KMS-11 (cell line): Measurements from ENCODE around the gene PET117.

Experiments
- H2AFZ ChIP-seq: fragments of 200-600 bp; sonication (generic); 2 replicates; pipeline ENCODE4 v1.6.1; 2016; ENCODE audit warnings: antibody characterized with exemption, mixed run types, low read depth
- H3K27ac ChIP-seq: fragments of 200-600 bp; sonication (generic); 2 replicates; pipeline ENCODE4 v1.6.1; 2016; ENCODE audit warnings: mild to moderate bottlenecking, mixed run types
- H3K27me3 ChIP-seq: fragments of 200-600 bp; sonication (generic); 2 replicates; pipeline ENCODE4 v1.6.1; 2017; ENCODE audit warnings: mild to moderate bottlenecking, low read depth, mixed run types, moderate library complexity; ENCODE audit not compliant: insufficient read depth
- H3K36me3 ChIP-seq: fragments of 200-600 bp; sonication (generic); 2 replicates; pipeline ENCODE4 v1.6.1; 2017; ENCODE audit warnings: mild to moderate bottlenecking, mixed run types; ENCODE audit not compliant: insufficient read depth
- H3K4me1 ChIP-seq: fragments of 200-600 bp; sonication (generic); 2 replicates; pipeline ENCODE4 v1.6.1; 2016; ENCODE audit warnings: mild to moderate bottlenecking, low read depth, mixed run types; ENCODE audit not compliant: poor library complexity, severe bottlenecking
- H3K4me2 ChIP-seq: fragments of 200-600 bp; sonication (generic); 2 replicates; pipeline ENCODE4 v1.7.0; 2016; ENCODE audit warnings: mild to moderate bottlenecking, mixed run types
- H3K4me3 ChIP-seq: fragments of 200-600 bp; sonication (generic); IDR thresholded peaks from 2 replicates; pipeline ENCODE4 v1.6.1; 2017; ENCODE audit warnings: low read depth, low read length, mixed read lengths; ENCODE audit not compliant: insufficient read depth
- H3K79me2 ChIP-seq: fragments of 200-600 bp; sonication (generic); 2 replicates; pipeline ENCODE4 v1.6.1; 2016; ENCODE audit warnings: low read depth, mixed run types; ENCODE audit not compliant: insufficient read depth
- H3K9ac ChIP-seq: fragments of 200-600 bp; sonication (generic); 2 replicates; pipeline ENCODE4 v1.6.1; 2016; ENCODE audit warnings: mild to moderate bottlenecking, mixed run types
- H4K20me1 ChIP-seq: fragments of 200-600 bp; sonication (generic); 2 replicates; pipeline ENCODE4 v1.6.1; 2016; ENCODE audit warnings: mild to moderate bottlenecking, mixed run types; ENCODE audit not compliant: insufficient read depth
- TF ChIP-seq, protein P1 (sequence below): fragments of 200-600 bp; sonication (generic); conservative IDR thresholded peaks from 2 replicates; pipeline ENCODE4 v1.6.1; 2017; ENCODE audit warnings: low read depth, mild to moderate bottlenecking, antibody characterized with exemption, low read length, moderate library complexity, mixed read lengths

The PET117 gene

DNA sequence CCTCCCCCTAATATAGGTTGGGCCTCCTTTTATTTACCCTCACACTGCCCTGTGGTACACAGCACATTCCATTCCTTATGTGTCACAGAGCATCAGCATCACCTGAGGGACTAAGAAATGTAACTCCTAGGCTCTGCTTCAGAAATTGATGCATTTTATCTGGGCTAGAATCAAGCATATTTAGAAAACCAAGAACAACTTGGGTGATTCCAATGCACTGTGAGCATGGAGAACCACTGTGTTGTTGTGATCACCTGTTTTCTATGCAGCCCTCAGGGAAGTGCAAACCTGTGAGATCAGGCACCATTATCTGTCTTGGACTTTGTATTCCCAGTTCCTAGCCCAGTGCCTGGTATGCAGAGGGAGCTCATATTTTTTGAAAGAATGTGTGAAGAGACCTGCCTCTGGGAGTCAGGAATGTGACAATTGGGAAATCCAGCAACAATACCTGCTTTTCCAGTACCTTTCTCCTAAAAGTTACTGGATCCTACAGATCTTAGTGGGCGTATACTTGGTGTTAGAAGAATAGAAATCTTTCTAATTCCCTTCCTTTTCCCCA is 7.0 kb downstream of the PET117 start:
- H3K27me3 ChIP-seq: no peaks in the 10 kb centered on the region
- no peak overlapping the region for H3K4me2 ChIP-seq
- H2AFZ ChIP-seq: no peak overlapping the region
- no peaks in the 10 kb centered on the region for H4K20me1 ChIP-seq
- no peaks in the 10 kb centered on the region for H3K36me3 ChIP-seq
- H3K79me2 ChIP-seq: peaks cover 3% of the 10 kb centered on the region; the same call in 1 of the 2 replicates
- no peaks in the 10 kb centered on the region for H3K4me1 ChIP-seq
- no peak overlapping the region for H3K9ac ChIP-seq
- no peak overlapping the region for H3K4me3 ChIP-seq
- H3K27ac ChIP-seq: no peak overlapping the region
- TF ChIP-seq, protein P1, sequence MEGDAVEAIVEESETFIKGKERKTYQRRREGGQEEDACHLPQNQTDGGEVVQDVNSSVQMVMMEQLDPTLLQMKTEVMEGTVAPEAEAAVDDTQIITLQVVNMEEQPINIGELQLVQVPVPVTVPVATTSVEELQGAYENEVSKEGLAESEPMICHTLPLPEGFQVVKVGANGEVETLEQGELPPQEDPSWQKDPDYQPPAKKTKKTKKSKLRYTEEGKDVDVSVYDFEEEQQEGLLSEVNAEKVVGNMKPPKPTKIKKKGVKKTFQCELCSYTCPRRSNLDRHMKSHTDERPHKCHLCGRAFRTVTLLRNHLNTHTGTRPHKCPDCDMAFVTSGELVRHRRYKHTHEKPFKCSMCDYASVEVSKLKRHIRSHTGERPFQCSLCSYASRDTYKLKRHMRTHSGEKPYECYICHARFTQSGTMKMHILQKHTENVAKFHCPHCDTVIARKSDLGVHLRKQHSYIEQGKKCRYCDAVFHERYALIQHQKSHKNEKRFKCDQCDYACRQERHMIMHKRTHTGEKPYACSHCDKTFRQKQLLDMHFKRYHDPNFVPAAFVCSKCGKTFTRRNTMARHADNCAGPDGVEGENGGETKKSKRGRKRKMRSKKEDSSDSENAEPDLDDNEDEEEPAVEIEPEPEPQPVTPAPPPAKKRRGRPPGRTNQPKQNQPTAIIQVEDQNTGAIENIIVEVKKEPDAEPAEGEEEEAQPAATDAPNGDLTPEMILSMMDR: no peak

DNA sequence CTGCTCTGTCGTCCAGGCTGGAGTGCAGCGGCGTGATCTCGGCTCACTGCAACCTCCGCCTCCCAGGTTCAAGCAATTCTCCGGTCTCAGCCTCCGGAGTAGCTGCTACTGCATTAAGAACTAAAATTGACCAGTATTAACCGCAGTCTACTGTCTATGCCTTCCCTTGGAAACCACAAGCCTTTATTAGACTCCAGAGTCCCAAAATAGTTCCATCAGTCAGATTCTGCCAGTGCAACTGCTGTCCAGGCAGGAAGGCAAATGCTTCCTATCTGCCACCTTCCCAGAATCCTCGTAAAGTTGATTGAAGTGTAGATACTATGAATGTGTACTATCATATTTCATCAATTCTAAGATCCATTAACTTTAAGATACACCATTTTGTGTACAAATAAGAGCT is 16.7 kb downstream of the PET117 start:
- Histone ChIP-seq H3K36me3 (no peaks in the 10 kb centered on the region), H3K79me2 (no peaks in the 10 kb centered on the region)

DNA sequence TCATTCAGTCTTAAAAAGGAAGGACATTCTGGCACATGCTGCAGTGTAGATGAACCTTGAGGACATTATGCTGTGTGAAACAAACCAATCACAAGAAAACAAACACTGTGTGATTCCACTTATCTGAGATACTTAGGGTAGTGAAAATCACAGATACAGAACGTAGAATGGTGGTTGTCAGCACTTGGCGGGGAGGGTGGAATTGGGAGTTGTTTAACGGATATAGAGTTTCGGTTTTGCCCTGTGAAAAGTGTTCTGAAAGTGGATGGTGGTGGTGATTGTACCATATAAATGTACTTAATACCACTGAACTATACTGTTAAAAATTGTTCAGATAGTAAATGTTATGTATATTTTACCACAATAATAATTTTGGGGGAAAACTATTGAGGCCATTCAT is 18.4 kb downstream of the PET117 start:
- Histone ChIP-seq H4K20me1 (no peaks in the 10 kb centered on the region), H3K4me3 (no peak overlapping the region), H3K9ac (no peak overlapping the region), H3K27me3 (no peaks in the 10 kb centered on the region), H3K4me2 (no peak overlapping the region; the same call in 1 of the 2 replicates), H3K36me3 (no peaks in the 10 kb centered on the region), H3K79me2 (no peaks in the 10 kb centered on the region), H2AFZ (no peak overlapping the region), H3K27ac (no peak overlapping the region), H3K4me1 (no peaks in the 10 kb centered on the region)
- TF ChIP-seq, protein P1: no peak

More for the DNA sequence above, 16.7 kb downstream of the PET117 start:
- Histone ChIP-seq H3K27me3 (no peaks in the 10 kb centered on the region), H3K4me2 (no peak overlapping the region), H4K20me1 (no peaks in the 10 kb centered on the region), H3K27ac (no peak overlapping the region), H3K9ac (no peak overlapping the region), H2AFZ (no peak overlapping the region), H3K4me1 (no peaks in the 10 kb centered on the region), H3K4me3 (no peak overlapping the region)
- TF ChIP-seq, protein P1: no peak

DNA sequence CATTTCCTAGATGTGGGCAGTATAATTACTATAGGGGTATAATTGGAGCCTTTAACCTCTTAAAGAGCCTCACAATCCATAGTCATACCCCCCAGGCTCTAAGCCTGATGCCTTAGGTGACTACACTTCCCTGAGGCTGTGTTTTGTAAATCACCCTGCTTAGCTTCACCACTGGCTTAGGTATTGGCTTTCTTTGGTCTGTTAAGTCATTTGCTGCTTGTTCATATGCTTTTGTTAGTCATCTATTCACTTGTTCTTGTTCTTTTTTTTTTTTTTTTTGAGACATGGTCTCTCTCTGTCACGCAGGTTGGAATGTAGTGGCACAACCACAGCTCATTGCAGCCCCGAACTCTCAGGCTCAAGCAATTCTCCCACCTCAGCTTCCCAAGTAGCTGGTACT is 26.7 kb downstream of the PET117 start:
- no peak overlapping the region for H3K4me2 ChIP-seq
- no peak overlapping the region for H2AFZ ChIP-seq
- H3K27me3 ChIP-seq: no peaks in the 10 kb centered on the region
- H4K20me1 ChIP-seq: no peaks in the 10 kb centered on the region
- no peaks in the 10 kb centered on the region for H3K36me3 ChIP-seq
- H3K4me3 ChIP-seq: no peak overlapping the region
- no peaks in the 10 kb centered on the region for H3K79me2 ChIP-seq
- TF ChIP-seq, protein P1: no peak
- H3K4me1 ChIP-seq: no peaks in the 10 kb centered on the region
- no peak overlapping the region for H3K27ac ChIP-seq
- no peak overlapping the region for H3K9ac ChIP-seq
